NCI-H510A (cell line): Measurements from ENCODE around the gene KBTBD3.
A peak's percentile ranks its signal among the peaks of the same experiment; 100 is the strongest.
"Not testable (repeated sequence)": the region's sequence is repeated elsewhere in the genome, so short reads cannot be mapped to it uniquely, and the experiment has no call there.

Source experiments
- DNase-seq: peaks from one replicate; lab custom pipeline; 2025; lab: John Stamatoyannopoulos, UW

KBTBD3 gene

GRCh38 chr11:106061249-106061784, 15.8 kb downstream of the KBTBD3 start:
- no peak for DNase-seq

DNA sequence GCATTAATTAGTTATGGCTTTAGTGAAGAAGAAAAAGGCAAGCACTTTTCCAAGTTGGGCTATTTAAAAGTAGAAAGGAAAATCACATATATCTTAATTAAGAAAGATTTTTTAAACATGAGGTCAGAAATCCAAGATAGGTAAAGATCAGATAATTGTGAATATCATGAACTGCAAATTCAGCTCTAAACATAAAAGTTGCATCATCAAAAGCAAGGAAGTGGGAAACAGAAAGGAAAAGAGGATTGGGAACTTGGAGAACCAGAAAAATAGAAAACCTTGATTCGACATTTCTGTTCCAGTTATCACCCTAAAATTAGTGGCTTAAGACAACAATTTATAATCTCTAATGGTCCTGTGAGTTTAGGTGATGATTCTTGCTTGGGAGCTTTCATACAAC, 17.5 kb downstream of the KBTBD3 start:
- no peak for DNase-seq

DNA sequence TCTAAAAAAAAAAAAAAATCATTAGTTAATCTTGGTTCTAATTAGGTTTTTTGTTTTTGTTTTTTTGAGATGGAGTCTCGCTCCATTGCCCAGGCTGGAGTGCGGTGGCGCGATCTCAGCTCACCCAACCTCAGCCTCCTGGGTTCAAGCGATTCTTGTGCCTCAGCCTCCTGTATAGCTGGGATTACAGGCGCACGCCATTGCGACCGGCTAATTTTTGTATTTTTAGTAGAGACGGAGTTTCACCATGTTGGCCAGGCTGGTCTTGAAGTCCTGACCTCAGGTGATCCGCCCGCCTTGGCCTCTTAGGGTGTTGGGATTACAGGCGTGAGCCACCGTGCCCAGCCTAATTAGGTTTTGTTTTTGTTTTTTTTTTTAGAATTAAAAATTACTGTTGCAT, 18.8 kb downstream of the KBTBD3 start:
- not testable (repeated sequence) for DNase-seq

GRCh38 chr11:106051103-106051502, 26.0 kb downstream of the KBTBD3 start:
- DNase-seq = no peak

DNA sequence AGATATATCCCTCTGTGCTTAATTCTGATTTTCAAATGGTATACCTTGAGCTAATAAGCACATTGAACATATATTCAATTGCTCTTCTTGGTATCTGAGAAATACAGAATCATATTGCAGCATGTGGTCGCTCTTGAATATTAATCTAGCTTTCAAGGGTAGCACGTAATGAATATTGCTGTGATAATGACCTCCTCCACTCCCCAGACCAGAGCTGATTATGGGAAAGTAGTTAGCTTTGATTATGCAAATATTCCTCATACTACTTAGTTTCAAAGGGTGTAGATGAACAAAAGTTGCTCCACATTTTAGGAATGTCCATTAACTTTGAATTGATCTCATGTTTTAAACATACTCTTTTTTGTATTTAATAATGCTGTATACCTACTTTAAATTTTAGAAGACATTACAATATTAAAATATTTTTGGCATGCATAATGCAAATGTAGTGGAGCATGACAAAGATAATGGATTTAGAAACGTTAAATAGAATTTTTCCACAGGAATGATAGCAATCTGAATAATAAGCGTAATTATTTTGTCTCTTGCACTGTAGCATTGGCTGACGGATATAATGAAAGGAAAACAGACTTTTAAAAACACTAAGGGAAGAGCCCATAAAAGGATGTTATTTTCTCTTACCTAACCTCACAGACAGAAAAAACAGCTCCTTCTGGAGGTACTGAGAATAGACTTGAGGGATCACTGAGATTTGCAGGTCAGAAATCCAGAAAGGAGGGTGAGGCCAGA, 27.2 kb downstream of the KBTBD3 start:
- DNase-seq = no peak

DNA sequence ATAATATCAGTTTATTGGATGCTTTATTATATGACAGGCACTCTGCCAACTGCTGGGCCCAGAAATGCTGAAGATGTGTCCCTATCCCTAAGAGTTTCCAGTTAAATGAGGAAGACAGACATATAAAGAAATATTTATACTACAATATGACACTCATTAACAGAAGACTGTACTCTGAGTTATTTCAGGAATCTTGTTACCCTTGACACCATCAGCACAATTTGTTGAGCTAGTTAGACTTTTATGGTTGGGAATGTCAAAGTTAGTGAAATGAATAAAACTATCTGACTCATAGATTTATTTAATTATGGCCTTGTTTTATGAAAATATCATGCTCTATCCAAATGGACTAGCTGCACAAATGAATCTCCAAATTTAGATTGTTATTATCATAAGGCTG, 29.5 kb downstream of the KBTBD3 start:
- no peak for DNase-seq

DNA sequence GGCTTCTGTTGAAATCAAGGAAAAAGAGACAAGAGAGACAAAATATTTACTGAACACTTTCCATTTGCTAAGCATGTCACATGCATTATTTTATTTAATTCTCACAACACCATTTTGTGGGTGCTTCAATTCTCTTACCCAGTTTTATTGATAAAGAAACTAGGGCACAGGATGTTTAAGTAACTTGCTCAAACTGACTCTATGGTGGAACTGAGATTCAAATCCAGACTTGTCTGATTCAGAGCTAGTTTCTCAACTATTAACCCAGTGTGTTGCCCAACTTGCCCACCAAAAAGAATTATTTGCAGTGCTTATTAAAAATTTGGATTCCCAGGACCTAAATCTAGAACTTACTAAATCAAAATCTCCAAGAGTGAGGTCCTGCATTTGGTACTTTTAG, 33.6 kb downstream of the KBTBD3 start:
- DNase-seq = no peak

- no peak for DNase-seq
These were observed 44.3 kb downstream of the KBTBD3 start for GRCh38 chr11:106032861-106033260.

GRCh38 chr11:106031936-106032335, 45.2 kb downstream of the KBTBD3 start:
- no peak for DNase-seq

DNA sequence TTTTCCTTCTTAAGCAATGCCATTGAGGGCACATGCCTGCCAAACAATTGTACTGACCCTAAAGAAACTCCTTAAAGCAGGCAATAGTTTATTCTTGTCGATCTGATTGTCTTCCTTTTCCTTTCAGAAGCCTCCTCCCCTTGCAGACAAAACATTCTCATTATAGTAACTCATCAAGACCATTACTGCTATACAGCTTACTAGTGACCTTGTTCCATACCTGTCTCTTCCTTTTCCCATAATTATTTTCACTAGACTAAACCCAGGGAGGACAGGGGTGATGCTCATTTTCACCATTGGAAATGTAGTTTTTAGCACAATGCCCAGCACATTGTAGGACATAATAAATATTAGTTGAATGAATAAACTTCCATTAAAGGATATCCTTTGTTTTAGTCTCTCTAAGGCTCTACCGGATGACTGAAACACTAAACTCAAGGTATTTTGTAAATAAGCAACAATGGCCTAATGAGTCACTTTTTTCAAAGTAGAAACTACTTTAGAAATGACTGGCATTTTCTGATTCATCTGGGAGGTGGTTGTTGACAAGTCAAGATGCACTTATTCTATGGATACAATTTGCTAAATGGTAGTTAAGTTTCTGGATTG, 45.8 kb downstream of the KBTBD3 start:
- DNase-seq = no peak

- no peak for DNase-seq
These were observed 46.5 kb downstream of the KBTBD3 start for GRCh38 chr11:106030609-106031008.

DNA sequence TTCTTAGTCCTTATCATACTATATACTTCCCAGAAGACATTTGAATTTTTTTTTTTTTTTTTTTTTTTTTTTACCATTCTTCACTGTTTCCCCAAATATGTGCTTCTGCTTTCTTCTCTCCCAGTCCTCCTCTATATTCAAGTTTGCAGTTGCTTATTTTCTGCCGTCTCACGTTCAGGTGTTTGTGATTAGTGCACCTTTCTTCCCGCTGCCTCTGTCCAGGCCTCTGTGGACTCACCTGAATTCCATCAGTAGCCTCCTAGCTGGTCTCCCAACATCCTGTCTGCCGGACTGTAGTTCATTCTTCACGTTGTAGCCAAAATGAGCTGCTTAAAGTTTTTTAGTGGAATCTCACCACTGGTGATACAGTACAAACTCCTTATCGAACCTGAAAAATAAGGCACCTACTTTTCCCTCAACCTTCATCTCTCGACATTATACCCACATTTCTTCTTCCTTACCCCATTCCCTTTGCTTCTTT, 54.3 kb downstream of the KBTBD3 start:
- DNase-seq = no peak

DNA sequence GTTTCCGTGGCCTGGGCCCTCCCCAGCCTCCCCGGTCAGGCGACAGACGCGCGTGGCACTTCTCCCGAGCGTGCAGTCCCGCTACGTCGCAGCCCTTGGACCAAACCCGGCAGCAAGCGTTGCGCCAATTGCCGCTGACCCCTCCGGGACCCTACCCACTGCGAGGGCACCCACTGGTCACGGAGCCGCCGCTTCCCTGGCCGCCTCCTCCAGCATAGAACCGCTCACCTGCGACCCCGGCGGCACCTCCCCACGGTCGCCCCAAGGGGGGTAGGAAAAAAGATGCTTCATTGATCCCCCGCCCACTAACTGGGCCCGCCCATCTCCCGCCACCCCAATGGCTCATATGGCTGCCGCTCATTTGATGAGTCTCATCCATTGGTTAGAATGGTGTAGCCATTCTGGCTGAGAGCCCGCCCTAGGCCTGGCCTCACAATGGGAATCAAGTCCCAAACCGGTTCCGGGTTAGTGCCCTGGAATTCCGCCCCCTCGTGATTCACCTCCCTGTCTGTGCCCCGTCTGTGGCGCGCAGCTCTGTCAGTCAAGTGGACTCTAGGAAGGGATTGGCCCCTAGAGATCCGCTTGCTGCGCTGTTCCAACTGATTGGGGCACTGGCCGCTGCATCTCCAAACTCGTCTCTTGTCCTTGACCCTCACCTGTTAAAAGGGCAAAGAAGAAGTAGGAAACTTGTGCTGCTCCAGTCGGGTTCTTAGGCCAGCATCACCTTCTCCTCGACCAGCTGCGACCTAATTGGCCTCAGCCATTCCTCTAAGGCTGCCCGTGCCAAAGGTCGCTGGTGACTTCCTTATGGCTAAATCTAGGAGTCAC, 55.0 kb downstream of the KBTBD3 start, which contains the start of gene MSANTD4:
MSANTD4 (minus strand) TSS at position 274 of the 828 bp plus-strand sequence. CDS start 11,323 bp downstream, outside the sequence.
- DNase-seq = peak; percentile 98

DNA sequence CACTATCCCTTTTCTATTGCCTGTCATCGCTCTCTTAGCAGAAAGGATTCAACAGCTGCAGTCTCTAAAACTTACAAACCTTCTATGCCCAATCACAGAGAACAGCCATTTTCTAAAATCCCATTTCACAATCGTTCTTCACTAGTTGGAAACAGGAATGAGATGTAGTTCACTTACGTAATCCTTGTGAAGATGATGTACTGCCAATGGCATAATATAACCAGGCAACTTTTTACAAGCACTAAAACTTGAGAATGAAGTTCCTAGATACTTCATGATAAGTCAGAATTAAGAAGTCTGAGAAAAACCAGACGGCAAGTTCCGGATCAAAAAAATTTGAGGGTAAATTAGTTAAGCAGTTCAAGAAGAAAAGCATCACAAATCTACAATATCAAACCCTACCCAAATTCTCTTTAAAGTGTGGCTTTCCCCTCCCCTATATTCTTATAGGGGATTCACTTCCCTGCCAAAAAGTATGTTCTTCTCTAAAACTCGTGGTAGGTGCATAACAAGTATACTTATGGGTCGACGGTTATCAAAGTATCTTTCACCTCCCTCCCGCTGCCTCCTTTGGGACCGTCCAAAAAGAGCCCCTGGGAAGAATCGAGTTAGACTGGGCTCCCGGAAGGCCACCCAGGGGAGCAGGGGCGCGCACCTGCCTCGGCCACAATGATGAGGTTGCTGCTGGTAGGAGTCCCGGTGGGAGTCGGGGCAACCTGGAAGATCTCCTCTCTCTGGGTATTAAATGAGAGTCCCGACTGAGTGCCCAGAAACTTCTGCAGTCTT, 55.8 kb downstream of the KBTBD3 start:
- peak; percentile 22 for DNase-seq

DNA sequence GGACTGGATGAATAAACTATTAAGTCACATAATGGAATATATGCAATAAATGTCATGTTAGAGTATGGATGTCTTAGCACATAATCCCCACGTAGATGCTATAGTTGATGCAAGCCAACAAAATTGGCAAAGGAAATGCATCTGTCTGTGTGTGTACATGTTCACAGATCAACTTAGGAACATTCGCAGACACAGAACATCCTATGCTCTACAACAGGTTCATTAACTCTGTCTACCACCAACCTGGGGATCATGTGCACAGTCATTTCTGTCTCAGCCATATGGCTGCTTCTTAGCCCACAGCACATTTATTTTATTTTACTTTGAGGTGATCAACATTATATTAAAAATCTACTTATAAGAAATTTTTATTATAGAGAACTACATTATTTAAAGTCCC, 60.1 kb downstream of the KBTBD3 start:
- DNase-seq = no peak

DNA sequence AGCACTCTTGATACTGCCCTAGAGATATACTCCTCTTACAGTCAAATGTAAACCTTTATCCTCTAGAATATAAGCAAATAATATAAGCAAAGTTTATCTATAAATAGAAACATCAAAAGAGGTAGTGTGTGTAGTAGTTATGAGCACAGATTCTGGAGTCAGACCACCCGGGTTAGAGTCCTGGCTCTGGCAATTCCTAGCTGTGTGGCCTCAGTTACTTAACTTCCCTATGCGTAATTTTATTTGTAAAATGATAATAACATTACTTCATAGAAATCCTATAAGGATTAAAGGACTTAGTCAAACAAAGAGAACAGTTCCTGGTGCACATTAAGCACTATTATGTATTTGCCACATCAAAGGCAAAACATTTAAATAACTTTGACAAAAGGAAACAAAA, 62.1 kb downstream of the KBTBD3 start:
- no peak for DNase-seq

DNA sequence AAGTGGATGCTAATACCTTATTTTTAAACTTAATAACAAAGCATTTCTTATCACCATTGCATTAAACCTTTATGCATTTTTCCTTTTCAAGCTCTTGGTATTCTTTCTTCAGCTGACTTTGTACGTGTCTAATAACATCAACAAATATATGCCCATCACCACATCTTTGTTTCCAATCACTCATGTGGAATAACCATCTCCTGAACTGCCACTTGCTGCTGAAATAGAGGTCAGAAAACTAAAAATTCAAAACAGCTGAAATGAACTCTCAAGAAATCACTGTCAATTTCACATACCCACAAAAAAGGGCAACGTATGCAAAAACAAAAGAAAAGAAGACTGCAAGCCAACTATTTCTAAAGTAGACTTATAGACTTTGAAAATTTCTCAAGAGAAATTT, 62.5 kb downstream of the KBTBD3 start:
- DNase-seq = no peak

- DNase-seq = no peak
These were observed 63.1 kb downstream of the KBTBD3 start for GRCh38 chr11:106014035-106014434.

GRCh38 chr11:106012744-106013143, 64.4 kb downstream of the KBTBD3 start:
- DNase-seq = no peak

- no peak for DNase-seq
These were observed 65.7 kb downstream of the KBTBD3 start for GRCh38 chr11:106011481-106011880.

DNA sequence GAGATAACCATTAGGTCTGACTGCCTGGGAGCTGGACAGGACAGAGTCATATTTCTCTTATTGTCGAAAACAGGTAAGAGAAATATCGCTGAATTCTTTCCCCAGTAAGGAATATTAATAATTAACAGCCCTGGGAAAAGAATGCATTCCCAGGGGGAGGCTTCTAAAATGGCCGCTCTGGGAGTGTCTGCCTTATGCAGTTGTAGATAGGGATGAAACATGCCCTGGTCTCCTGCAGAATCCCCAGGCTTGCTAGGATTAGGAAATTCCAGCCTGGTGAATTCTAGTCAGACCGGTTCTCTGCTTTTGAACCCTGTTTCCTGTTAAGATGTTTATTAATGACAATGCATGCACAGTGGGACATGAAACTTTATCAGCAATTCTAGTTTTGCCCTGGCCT, 74.1 kb downstream of the KBTBD3 start:
- DNase-seq = not testable (repeated sequence)
